Mesodermal cell (in vitro differentiated cells): Measurements from ENCODE around the gene TELO2. TPM values are rescaled to one million over a fixed set of nuclear protein-coding genes. Genes with fewer than 3 reads are reported as not detected.
A peak's percentile ranks its signal among the peaks of the same experiment; 100 is the strongest.

Experiments
- H3K27ac ChIP-seq: 2 replicates; pipeline ENCODE4 v1.7.0; 2013; ENCODE audit warnings: mild to moderate bottlenecking, low read depth, low read length, moderate library complexity; ENCODE audit not compliant: severe bottlenecking
- H3K36me3 ChIP-seq: 2 replicates; pipeline ENCODE4 v1.7.1; 2013; ENCODE audit warnings: mild to moderate bottlenecking, low read length, moderate library complexity; ENCODE audit not compliant: control insufficient read depth, insufficient read depth
- H3K4me1 ChIP-seq: one replicate; pipeline ENCODE4 v1.7.1; 2013; ENCODE audit warnings: mild to moderate bottlenecking, low read length; ENCODE audit not compliant: insufficient read depth, control insufficient read depth, poor library complexity, severe bottlenecking
- H3K4me3 ChIP-seq: 2 replicates; pipeline ENCODE4 v1.7.0; 2013; ENCODE audit warnings: low read length, control low read depth, mild to moderate bottlenecking; ENCODE audit not compliant: insufficient read depth, poor library complexity, severe bottlenecking; ENCODE audit errors: extremely low read depth
- H3K9me3 ChIP-seq: 2 replicates; pipeline ENCODE4 v1.7.1; 2013; ENCODE audit warnings: mild to moderate bottlenecking, low read length, moderate library complexity; ENCODE audit not compliant: control insufficient read depth
- WGBS, 2 experiments: methylation state at CpG; one replicate each; pipeline ENCODE4 v1.1.5; 2013; ENCODE audit warnings: missing lambda C conversion rate in 2 of 2; ENCODE audit not compliant: insufficient coverage in 2 of 2; 5-methylcytosine and 5-hydroxymethylcytosine counted together
- polyA plus RNA-seq, 2 experiments: library from polyadenylated mRNA; stranded (reverse); fragments of 50-300 nt; gene quantifications; one replicate each; pipeline ENCODE4 v1.2.3, GENCODE V29; 2013

The TELO2 gene
- 34.4 TPM for polyA plus RNA-seq (2013, experiment 1 of 2)
- 23.8 TPM for polyA plus RNA-seq (2013, experiment 2 of 2)

GRCh38 chr16:1492923-1493745, at the start of gene TELO2:
TSS of gene TELO2 (plus strand) at chr16:1493360. CDS start at chr16:1494282, 922 bp downstream.
- 2 to 3% methylated on average over 63 to 68 of the region's 89 CpGs for WGBS, 2 experiments
- peaks cover 8% of the 10 kb centered on the region for H3K4me1 ChIP-seq
- no peaks in the 10 kb centered on the region for H3K9me3 ChIP-seq
- peaks cover 31% of the 10 kb centered on the region for H3K36me3 ChIP-seq
- peak within 1 kb of the TSS; percentile 76 for H3K4me3 ChIP-seq
- peak within 1 kb of the TSS; percentile 86 for H3K27ac ChIP-seq

- 88 to 90% methylated on average over 20 to 37 of the region's 38 CpGs for WGBS, 2 experiments
- Histone ChIP-seq H3K9me3 (no peaks in the 10 kb centered on the region), H3K36me3 (peaks cover under 1% of the 10 kb centered on the region), H3K27ac (no peak overlapping the region), H3K4me3 (no peak overlapping the region), H3K4me1 (no peaks in the 10 kb centered on the region)
Measured at GRCh38 chr16:1443403-1443973, 49.7 kb upstream of the TELO2 start.

- WGBS, 2 experiments = 91% methylated on average over 17 to 27 of the region's 27 CpGs
- Histone ChIP-seq H3K9me3 (no peaks in the 10 kb centered on the region), H3K36me3 (peaks cover 6% of the 10 kb centered on the region), H3K4me1 (no peaks in the 10 kb centered on the region), H3K4me3 (no peak within 1 kb of the TSS), H3K27ac (no peak within 1 kb of the TSS)
Measured at GRCh38 chr16:1443980-1444729, 49.0 kb upstream of the TELO2 start, which contains the start of gene CCDC154. TSS of gene CCDC154 (minus strand) at chr16:1444556. CDS start at chr16:1444322, 234 bp downstream.

GRCh38 chr16:1444730-1445517, 48.2 kb upstream of the TELO2 start:
- no peak overlapping the region for H3K27ac ChIP-seq
- no peaks in the 10 kb centered on the region for H3K9me3 ChIP-seq
- H3K4me1 ChIP-seq = no peaks in the 10 kb centered on the region
- 96 to 97% methylated on average over 27 to 42 of the region's 48 CpGs for WGBS, 2 experiments
- no peak overlapping the region for H3K4me3 ChIP-seq
- peaks cover 6% of the 10 kb centered on the region for H3K36me3 ChIP-seq

GRCh38 chr16:1445518-1446203, 47.5 kb upstream of the TELO2 start:
- H3K27ac ChIP-seq = no peak overlapping the region
- 94 to 97% methylated on average over 21 to 24 of the region's 25 CpGs for WGBS, 2 experiments
- H3K4me1 ChIP-seq = no peaks in the 10 kb centered on the region
- H3K36me3 ChIP-seq = peaks cover 6% of the 10 kb centered on the region
- H3K4me3 ChIP-seq = no peak overlapping the region
- H3K9me3 ChIP-seq = no peaks in the 10 kb centered on the region

- Histone ChIP-seq H3K4me1 (no peaks in the 10 kb centered on the region), H3K36me3 (peaks cover 12% of the 10 kb centered on the region), H3K9me3 (no peaks in the 10 kb centered on the region), H3K4me3 (no peak overlapping the region), H3K27ac (no peak overlapping the region)
- 95 to 96% methylated on average over 37 to 41 of the region's 41 CpGs for WGBS, 2 experiments
Measured at GRCh38 chr16:1446296-1447080, 46.7 kb upstream of the TELO2 start.

GRCh38 chr16:1447965-1448364, 45.2 kb upstream of the TELO2 start:
- Histone ChIP-seq H3K27ac (no peak overlapping the region), H3K4me3 (no peak overlapping the region), H3K4me1 (no peaks in the 10 kb centered on the region), H3K36me3 (peaks cover 25% of the 10 kb centered on the region), H3K9me3 (no peaks in the 10 kb centered on the region)
- 97% methylated on average over 8 to 11 of the region's 11 CpGs for WGBS, 2 experiments

- Histone ChIP-seq H3K4me1 (no peaks in the 10 kb centered on the region), H3K4me3 (no peak overlapping the region), H3K27ac (no peak overlapping the region), H3K9me3 (no peaks in the 10 kb centered on the region), H3K36me3 (peaks cover 29% of the 10 kb centered on the region)
- WGBS, 2 experiments = 90 to 94% methylated on average over 28 of the region's 30 CpGs
Measured at GRCh38 chr16:1448536-1449116, 44.5 kb upstream of the TELO2 start.

- WGBS, 2 experiments = 97 to 99% methylated on average over 21 to 25 of the region's 25 CpGs
- no peaks in the 10 kb centered on the region for H3K4me1 ChIP-seq
Measured at GRCh38 chr16:1449201-1449788, 43.9 kb upstream of the TELO2 start.

More at GRCh38 chr16:1449201-1449788, 43.9 kb upstream of the TELO2 start:
- Histone ChIP-seq H3K36me3 (peaks cover 34% of the 10 kb centered on the region), H3K9me3 (no peaks in the 10 kb centered on the region), H3K4me3 (no peak overlapping the region), H3K27ac (no peak overlapping the region)
